Common myeloid progenitor, CD34-positive (primary cell): Measurements from ENCODE around the gene MYPN.

Experiments used
- CTCF ChIA-PET: fragments of 350-600 bp; sonication (Branson Sonifier 250); formaldehyde crosslinking; loops from one replicate; lab custom pipeline; 2021; ENCODE audit warnings: antibody characterized with exemption; lab: Charles Lee
- POLR2A ChIA-PET: fragments of 350-600 bp; sonication (Branson Sonifier 250); formaldehyde crosslinking; loops from one replicate; lab custom pipeline; 2021; ENCODE audit warnings: antibody characterized with exemption; lab: Charles Lee
- DNase-seq, 3 donors: peaks; one replicate each; pipeline versions ENCODE4 v3.0.0 to v3.0.0-alpha.2; 2013
- H3K27ac ChIP-seq, 2 experiments: 1 replicate in 1 of 2; 2 replicates in 1 of 2; pipeline ENCODE4 v1.7.0; 2013; ENCODE audit warnings: inconsistent platforms in 2 of 2, low read length in 2 of 2, mild to moderate bottlenecking in 2 of 2, low read depth in 1 of 2, moderate library complexity in 1 of 2; ENCODE audit not compliant: severe bottlenecking in 2 of 2, insufficient read depth in 1 of 2, poor library complexity in 1 of 2
- H3K27me3 ChIP-seq, 5 experiments: replicated peaks in 2 of 5; 1 replicate in 3 of 5; 2 replicates in 2 of 5; pipeline versions ENCODE4 v1.6.1 to v1.7.0; 2013; ENCODE audit warnings: low read length in 4 of 5, mild to moderate bottlenecking in 2 of 5, moderate library complexity in 2 of 5, inconsistent platforms in 1 of 5; ENCODE audit not compliant: insufficient read depth in 5 of 5, control insufficient read depth in 4 of 5
- H3K36me3 ChIP-seq, 4 experiments: 1 replicate in 2 of 4; 2 replicates in 2 of 4; pipeline versions ENCODE4 v1.6.1 to v1.7.0; 2013; ENCODE audit warnings: low read length in 3 of 4, control low read depth in 1 of 4, mild to moderate bottlenecking in 1 of 4; ENCODE audit not compliant: control insufficient read depth in 4 of 4, insufficient read depth in 4 of 4
- H3K4me1 ChIP-seq, 4 experiments: 1 replicate in 3 of 4; 2 replicates in 1 of 4; pipeline versions ENCODE4 v1.6.1 to v1.7.1; 2013; ENCODE audit warnings: low read length in 3 of 4, mild to moderate bottlenecking in 3 of 4, control low read depth in 1 of 4, inconsistent platforms in 1 of 4, moderate library complexity in 1 of 4; ENCODE audit not compliant: control insufficient read depth in 4 of 4, insufficient read depth in 4 of 4; ENCODE audit errors: control extremely low read depth in 1 of 4
- H3K4me3 ChIP-seq, 7 experiments: 1 replicate in 4 of 7; 2 replicates in 3 of 7; pipeline versions ENCODE4 v1.5.1 to v1.7.0; 2013; ENCODE audit warnings: mild to moderate bottlenecking in 7 of 7, low read length in 6 of 7, moderate library complexity in 6 of 7, inconsistent platforms in 2 of 7, low read depth in 2 of 7, control low read depth in 1 of 7; ENCODE audit not compliant: insufficient read depth in 4 of 7, control insufficient read depth in 1 of 7; ENCODE audit errors: extremely low read depth in 1 of 7
- H3K9me3 ChIP-seq, 5 experiments: 1 replicate in 4 of 5; 2 replicates in 1 of 5; pipeline versions ENCODE4 v1.6.1 to v1.7.1; 2013; ENCODE audit warnings: low read length in 4 of 5, mild to moderate bottlenecking in 2 of 5, inconsistent platforms in 1 of 5, low read depth in 1 of 5, moderate library complexity in 1 of 5; ENCODE audit not compliant: control insufficient read depth in 4 of 5, insufficient read depth in 2 of 5; ENCODE audit errors: control extremely low read depth in 1 of 5
- WGBS: methylation state at CpG from one replicate; pipeline ENCODE4 v1.1.5; 2013; ENCODE audit not compliant: insufficient coverage; 5-methylcytosine and 5-hydroxymethylcytosine counted together

MYPN gene

DNA sequence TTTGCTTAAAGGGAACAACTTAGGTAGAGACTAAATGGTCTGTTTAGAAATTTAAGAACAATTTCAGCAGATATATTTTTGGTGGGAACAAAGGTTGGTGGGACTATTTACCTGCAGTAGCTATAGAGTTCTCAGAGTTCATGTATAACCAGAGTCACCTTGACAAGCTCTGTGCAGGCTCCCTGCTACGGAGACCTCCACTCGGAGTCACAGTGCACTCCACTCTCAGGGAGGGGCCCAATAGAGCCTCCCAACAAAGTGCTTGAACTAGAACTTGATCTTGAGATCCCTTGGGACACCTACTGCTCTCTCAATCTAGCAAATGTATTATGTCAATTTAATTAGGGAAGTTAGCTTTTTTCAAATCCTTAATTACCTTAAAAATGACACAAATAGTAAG, 2.3 kb downstream of the MYPN start:
- ChIA-PET POLR2A (no interaction called here), CTCF (interaction anchor here (0.7 to 0.8 kb wide), 2 partner anchors 12 to 55 kb away, joined by 3 read pairs; no protein-coding TSS in a partner anchor)
- Histone ChIP-seq H3K9me3 (no peaks in the 10 kb centered on the region), H3K27me3 (peaks cover 0 to 2% (median 0%) of the 10 kb centered on the region in 5 experiments), H3K4me3 (no peak overlapping the region), H3K27ac (no peak overlapping the region), H3K36me3 (no peaks in the 10 kb centered on the region), H3K4me1 (no peaks in the 10 kb centered on the region)
- WGBS: 100% methylated on average over 2 of the region's 2 CpGs
- DNase-seq: no peak

DNA sequence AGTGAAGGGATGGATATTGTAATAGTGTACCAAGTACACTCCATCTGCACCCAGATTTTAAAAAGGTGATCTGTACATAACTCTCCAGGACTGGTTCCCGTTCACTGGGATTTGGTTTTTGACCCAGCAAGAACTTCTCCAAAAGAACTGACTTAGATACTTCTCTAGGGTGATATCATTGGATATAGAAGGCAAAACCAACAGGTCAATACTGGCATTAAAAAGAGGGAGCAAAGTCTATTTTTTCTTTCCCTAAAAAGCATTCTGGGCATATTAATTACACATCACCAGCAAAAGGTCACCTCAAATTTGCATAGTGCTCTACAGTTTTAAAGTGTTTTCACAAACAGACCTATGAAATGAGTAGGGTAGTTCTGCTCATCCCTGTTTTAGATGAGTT, 3.5 kb downstream of the MYPN start:
- Histone ChIP-seq H3K27me3 (peaks cover 0 to 2% (median 0%) of the 10 kb centered on the region in 5 experiments), H3K9me3 (no peaks in the 10 kb centered on the region), H3K27ac (no peak overlapping the region), H3K4me1 (no peaks in the 10 kb centered on the region), H3K4me3 (no peak overlapping the region), H3K36me3 (no peaks in the 10 kb centered on the region)
- WGBS: no CpG with 5 or more reads among the region's 1 CpG
- no peak for DNase-seq
- CTCF ChIA-PET: no interaction called here
- POLR2A ChIA-PET: no interaction called here

- ChIA-PET POLR2A (no interaction called here), CTCF (no interaction called here)
- Histone ChIP-seq H3K9me3 (no peaks in the 10 kb centered on the region), H3K27me3 (no peaks in the 10 kb centered on the region), H3K4me1 (no peaks in the 10 kb centered on the region), H3K36me3 (no peaks in the 10 kb centered on the region), H3K27ac (no peak overlapping the region), H3K4me3 (no peak overlapping the region)
- DNase-seq: no peak
- WGBS: no CpG with 5 or more reads among the region's 3 CpGs
Measured at GRCh38 chr10:68118657-68119056, 9.4 kb downstream of the MYPN start.

GRCh38 chr10:68121020-68121743, 11.9 kb downstream of the MYPN start:
- Histone ChIP-seq H3K4me3 (no peak overlapping the region), H3K9me3 (no peaks in the 10 kb centered on the region), H3K27me3 (no peaks in the 10 kb centered on the region), H3K27ac (no peak overlapping the region), H3K36me3 (no peaks in the 10 kb centered on the region), H3K4me1 (no peaks in the 10 kb centered on the region)
- no peak for DNase-seq
- 98% methylated on average over 7 of the region's 15 CpGs for WGBS
- ChIA-PET CTCF (interaction anchor here (0.7 to 1.2 kb wide), 2 partner anchors 19 to 43 kb away, joined by 3 read pairs; no protein-coding TSS in a partner anchor), POLR2A (no interaction called here)

DNA sequence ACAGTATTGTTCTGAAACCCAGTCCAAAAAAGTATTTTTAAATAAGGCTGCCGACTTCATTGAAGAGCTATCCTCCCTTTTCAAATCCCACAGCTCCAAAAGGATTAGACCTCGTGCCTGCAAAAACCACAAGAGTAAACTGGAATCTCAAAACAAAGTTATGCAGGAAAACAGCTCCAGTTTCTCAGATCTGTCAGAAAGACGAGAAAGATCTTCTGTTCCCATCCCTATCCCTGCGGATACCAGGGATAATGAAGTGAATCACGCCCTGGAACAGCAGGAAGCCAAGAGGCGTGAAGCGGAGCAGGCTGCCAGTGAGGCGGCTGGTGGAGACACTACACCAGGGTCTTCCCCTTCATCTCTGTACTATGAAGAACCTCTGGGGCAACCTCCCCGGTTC, 12.6 kb downstream of the MYPN start:
- Histone ChIP-seq H3K36me3 (no peaks in the 10 kb centered on the region), H3K4me3 (no peak overlapping the region), H3K27me3 (no peaks in the 10 kb centered on the region), H3K4me1 (no peaks in the 10 kb centered on the region), H3K9me3 (no peaks in the 10 kb centered on the region), H3K27ac (no peak overlapping the region)
- WGBS: 91% methylated on average over 7 of the region's 9 CpGs
- ChIA-PET POLR2A (no interaction called here), CTCF (no interaction called here)
- no peak for DNase-seq

- H3K27me3 ChIP-seq: peaks cover 0 to 2% (median 0%) of the 10 kb centered on the region in 5 experiments
- no peaks in the 10 kb centered on the region for H3K4me1 ChIP-seq
- 92% methylated on average over 2 of the region's 3 CpGs for WGBS
- H3K27ac ChIP-seq: no peak overlapping the region
- H3K9me3 ChIP-seq: no peaks in the 10 kb centered on the region
- no peak overlapping the region for H3K4me3 ChIP-seq
- ChIA-PET CTCF (no interaction called here), POLR2A (no interaction called here)
- no peaks in the 10 kb centered on the region for H3K36me3 ChIP-seq
- no peak for DNase-seq
Measured at GRCh38 chr10:68124718-68125117, 15.4 kb downstream of the MYPN start.

DNA sequence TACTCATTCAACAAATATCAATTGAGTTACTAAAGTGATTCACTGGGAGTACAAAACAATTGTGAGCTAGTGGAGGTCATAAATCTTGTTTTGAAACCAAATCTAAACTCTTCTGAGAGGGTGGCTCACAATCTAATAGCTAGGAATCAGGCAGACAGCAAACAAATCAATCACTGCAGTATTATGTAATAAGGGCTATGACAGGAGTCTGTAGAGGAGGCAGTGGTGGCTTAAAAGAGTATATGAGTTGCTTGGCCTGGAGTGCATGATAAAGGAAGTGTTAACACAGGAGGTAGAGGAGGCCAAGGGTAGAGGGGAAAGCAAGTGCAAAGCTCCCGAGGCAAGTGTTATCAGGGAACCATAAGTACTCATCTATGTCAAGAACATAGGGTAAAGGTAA, 16.5 kb downstream of the MYPN start:
- Histone ChIP-seq H3K4me3 (no peak overlapping the region), H3K27ac (no peak overlapping the region), H3K36me3 (no peaks in the 10 kb centered on the region), H3K4me1 (no peaks in the 10 kb centered on the region), H3K27me3 (peaks cover 0 to 2% (median 0%) of the 10 kb centered on the region in 5 experiments), H3K9me3 (no peaks in the 10 kb centered on the region)
- ChIA-PET POLR2A (no interaction called here), CTCF (no interaction called here)
- DNase-seq: no peak
- WGBS: 100% methylated on average over 1 of the region's 1 CpG
